Esophagus squamous epithelium (tissue), 4 donors: Measurements from ENCODE around the gene PDLIM5.

Source experiments
- POLR2A ChIP-seq, 4 donors: fragments of 450-650 bp; IDR thresholded peaks; one replicate each; pipeline ENCODE4 v1.6.1; 2017; ENCODE audit warnings: antibody characterized with exemption in 4 of 4, mild to moderate bottlenecking in 4 of 4, moderate library complexity in 3 of 4
- TF ChIP-seq, protein P1 (sequence below), 6 experiments: fragments of 450-650 bp in 4 of 6; fragments of 200-600 bp in 2 of 6; sonication (generic) in 2 of 6; IDR thresholded peaks; one replicate each; pipeline ENCODE4 v1.5.1; 2016 to 2019; ENCODE audit warnings: antibody characterized with exemption in 6 of 6, mild to moderate bottlenecking in 4 of 6, moderate library complexity in 4 of 6

DNA sequence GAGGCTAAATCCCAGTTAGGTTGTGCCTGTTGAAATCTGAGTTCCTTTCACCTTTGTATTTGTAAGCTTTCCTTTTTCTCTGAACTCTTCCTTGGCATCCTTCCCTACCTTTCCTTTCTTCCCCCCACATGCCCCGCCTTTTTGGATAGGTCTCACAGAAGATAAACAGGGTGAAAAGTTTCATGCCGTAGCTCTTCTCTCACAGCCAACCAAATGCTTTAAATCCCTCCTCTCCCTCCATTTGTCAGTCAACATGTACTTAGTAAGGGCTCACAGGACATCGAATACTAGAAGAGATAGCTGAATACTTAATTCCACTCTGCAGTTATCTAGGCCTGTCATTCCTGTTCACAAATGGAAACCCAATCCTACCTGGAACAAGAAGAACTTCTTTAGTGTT lies 198.9 kb downstream of the PDLIM5 start:
- TF ChIP-seq, protein P1, sequence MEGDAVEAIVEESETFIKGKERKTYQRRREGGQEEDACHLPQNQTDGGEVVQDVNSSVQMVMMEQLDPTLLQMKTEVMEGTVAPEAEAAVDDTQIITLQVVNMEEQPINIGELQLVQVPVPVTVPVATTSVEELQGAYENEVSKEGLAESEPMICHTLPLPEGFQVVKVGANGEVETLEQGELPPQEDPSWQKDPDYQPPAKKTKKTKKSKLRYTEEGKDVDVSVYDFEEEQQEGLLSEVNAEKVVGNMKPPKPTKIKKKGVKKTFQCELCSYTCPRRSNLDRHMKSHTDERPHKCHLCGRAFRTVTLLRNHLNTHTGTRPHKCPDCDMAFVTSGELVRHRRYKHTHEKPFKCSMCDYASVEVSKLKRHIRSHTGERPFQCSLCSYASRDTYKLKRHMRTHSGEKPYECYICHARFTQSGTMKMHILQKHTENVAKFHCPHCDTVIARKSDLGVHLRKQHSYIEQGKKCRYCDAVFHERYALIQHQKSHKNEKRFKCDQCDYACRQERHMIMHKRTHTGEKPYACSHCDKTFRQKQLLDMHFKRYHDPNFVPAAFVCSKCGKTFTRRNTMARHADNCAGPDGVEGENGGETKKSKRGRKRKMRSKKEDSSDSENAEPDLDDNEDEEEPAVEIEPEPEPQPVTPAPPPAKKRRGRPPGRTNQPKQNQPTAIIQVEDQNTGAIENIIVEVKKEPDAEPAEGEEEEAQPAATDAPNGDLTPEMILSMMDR (IDR thresholded peaks at IDR 0.05) = no peak
- no peak for TF ChIP-seq POLR2A (IDR thresholded peaks at IDR 0.05)
